ENCODE measurements around the gene PNLIPRP1.

DNA sequence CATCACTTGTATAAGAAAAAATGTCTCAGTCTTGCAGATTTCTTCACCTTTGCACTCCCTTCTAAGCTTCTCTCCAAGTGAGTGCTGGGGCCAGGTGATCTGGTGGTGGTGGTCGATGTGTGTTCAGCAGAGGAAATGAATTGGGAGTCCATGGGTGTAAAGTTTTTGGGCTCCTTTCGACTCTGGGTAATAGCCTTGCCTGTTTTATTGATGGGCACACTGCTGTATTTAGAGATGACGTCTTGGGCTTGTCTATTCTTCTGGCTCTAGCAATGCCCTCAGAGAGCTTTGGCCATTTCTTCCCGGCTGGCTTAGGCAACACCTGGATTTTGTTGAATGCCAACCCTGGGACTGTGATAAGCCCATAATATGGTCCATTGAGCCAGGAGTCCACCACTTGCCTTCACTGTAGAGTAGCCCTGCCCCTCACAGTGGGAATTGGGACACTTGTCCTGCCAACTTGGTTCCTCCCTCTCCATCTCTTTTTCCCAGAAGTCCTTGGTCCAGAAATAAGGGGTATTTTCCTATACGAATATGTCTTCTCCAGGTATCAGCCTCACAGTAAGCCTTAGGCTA, 33.4 kb upstream of the PNLIPRP1 start:
- TF ChIP-seq CTCF (IDR thresholded peaks at IDR 0.05), result no peak
- no peak for TF ChIP-seq POLR2A (IDR thresholded peaks at IDR 0.05)
